Activated CD4-positive, CD25-positive, alpha-beta regulatory T cell treated with anti-CD3 and anti-CD28 coated beads, Interleukin-2, amount 50 U/mL, for 24 hours (primary cell): ENCODE data around the gene DVL2.
A peak's percentile ranks its signal among the peaks of the same experiment; 100 is the strongest.

ENCODE experiments used
- ATAC-seq, 2 donors: fragments of 150-1000 bp; cut with Tn5 transposase; one replicate each; pipeline ENCODE4 v1.10.0; 2021; ENCODE audit warnings: mild to moderate bottlenecking in 1 of 2, moderate library complexity in 1 of 2

DVL2 gene

GRCh38 chr17:7219229-7219811 lies 15.0 kb downstream of the DVL2 start:
- no peak for ATAC-seq

- no peak for ATAC-seq
Measured at GRCh38 chr17:7218758-7219157, 15.6 kb downstream of the DVL2 start.

GRCh38 chr17:7218166-7218565 lies 16.2 kb downstream of the DVL2 start:
- ATAC-seq = no peak

- no peak for ATAC-seq
Measured at GRCh38 chr17:7217113-7217987, 17.0 kb downstream of the DVL2 start.

- no peak for ATAC-seq
Measured at GRCh38 chr17:7216242-7217112, 17.8 kb downstream of the DVL2 start.

- ATAC-seq = no peak
Measured at GRCh38 chr17:7215652-7216180, 18.6 kb downstream of the DVL2 start.

- ATAC-seq = no peak
Measured at GRCh38 chr17:7215136-7215638, 19.1 kb downstream of the DVL2 start.

GRCh38 chr17:7214300-7215135 lies 19.8 kb downstream of the DVL2 start:
- ATAC-seq = peak; percentile 78 to 81

- ATAC-seq = no peak
Measured at GRCh38 chr17:7213895-7214299, 20.4 kb downstream of the DVL2 start.

- ATAC-seq = no peak
Measured at GRCh38 chr17:7211491-7212273, 22.6 kb downstream of the DVL2 start.

GRCh38 chr17:7208754-7209460 lies 25.4 kb downstream of the DVL2 start:
- no peak for ATAC-seq

GRCh38 chr17:7208027-7208571 lies 26.2 kb downstream of the DVL2 start:
- ATAC-seq = no peak

- ATAC-seq = no peak
Measured at GRCh38 chr17:7207120-7208001, 27.0 kb downstream of the DVL2 start.

GRCh38 chr17:7205561-7205960 lies 28.8 kb downstream of the DVL2 start:
- ATAC-seq = no peak

- peak; percentile 88 to 90 for ATAC-seq
Measured at GRCh38 chr17:7204828-7205461, 29.4 kb downstream of the DVL2 start.

GRCh38 chr17:7204336-7204735 lies 30.0 kb downstream of the DVL2 start:
- no peak for ATAC-seq

- ATAC-seq = no peak
Measured at GRCh38 chr17:7203391-7203790, 30.9 kb downstream of the DVL2 start.

GRCh38 chr17:7196651-7197401 lies 37.5 kb downstream of the DVL2 start:
- ATAC-seq = no peak
